Esophagus squamous epithelium (tissue), 4 donors: ENCODE measurements around the gene C12orf56.

Source experiments
- POLR2A ChIP-seq, 4 donors: fragments of 450-650 bp; IDR thresholded peaks; one replicate each; pipeline ENCODE4 v1.6.1; 2017; ENCODE audit warnings: antibody characterized with exemption in 4 of 4, mild to moderate bottlenecking in 4 of 4, moderate library complexity in 3 of 4
- TF ChIP-seq, protein P1 (sequence below), 6 experiments: fragments of 450-650 bp in 4 of 6; fragments of 200-600 bp in 2 of 6; sonication (generic) in 2 of 6; IDR thresholded peaks; one replicate each; pipeline ENCODE4 v1.5.1; 2016 to 2019; ENCODE audit warnings: antibody characterized with exemption in 6 of 6, mild to moderate bottlenecking in 4 of 6, moderate library complexity in 4 of 6

DNA sequence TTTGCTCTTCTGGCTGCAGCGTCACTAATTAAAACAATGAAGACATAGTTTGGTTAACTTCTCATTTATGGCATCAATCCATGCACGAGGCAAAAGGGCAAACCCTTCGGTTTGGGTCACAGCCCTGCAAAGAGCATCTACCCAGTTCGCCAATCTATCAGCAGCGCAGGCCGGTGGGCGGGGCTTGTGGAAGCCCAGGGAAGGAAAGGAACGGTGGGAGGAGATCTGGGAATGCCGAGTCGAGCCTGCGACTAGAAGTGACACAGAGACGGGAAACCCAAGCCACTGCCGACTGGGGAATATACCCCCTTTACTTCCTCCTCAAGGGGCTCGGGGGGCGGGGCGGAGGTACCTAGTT, 168.9 kb downstream of the C12orf56 start:
- TF ChIP-seq, protein P1, sequence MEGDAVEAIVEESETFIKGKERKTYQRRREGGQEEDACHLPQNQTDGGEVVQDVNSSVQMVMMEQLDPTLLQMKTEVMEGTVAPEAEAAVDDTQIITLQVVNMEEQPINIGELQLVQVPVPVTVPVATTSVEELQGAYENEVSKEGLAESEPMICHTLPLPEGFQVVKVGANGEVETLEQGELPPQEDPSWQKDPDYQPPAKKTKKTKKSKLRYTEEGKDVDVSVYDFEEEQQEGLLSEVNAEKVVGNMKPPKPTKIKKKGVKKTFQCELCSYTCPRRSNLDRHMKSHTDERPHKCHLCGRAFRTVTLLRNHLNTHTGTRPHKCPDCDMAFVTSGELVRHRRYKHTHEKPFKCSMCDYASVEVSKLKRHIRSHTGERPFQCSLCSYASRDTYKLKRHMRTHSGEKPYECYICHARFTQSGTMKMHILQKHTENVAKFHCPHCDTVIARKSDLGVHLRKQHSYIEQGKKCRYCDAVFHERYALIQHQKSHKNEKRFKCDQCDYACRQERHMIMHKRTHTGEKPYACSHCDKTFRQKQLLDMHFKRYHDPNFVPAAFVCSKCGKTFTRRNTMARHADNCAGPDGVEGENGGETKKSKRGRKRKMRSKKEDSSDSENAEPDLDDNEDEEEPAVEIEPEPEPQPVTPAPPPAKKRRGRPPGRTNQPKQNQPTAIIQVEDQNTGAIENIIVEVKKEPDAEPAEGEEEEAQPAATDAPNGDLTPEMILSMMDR (IDR thresholded peaks at IDR 0.05): no peak
- TF ChIP-seq POLR2A (IDR thresholded peaks at IDR 0.05): no peak
